Glutamatergic neuron (in vitro differentiated cells): ENCODE results near the gene ACBD4. TPM values are rescaled to one million over a fixed set of nuclear protein-coding genes. Genes with fewer than 3 reads are reported as not detected.

Source experiments
- DNase-seq: peaks from one replicate; pipeline ENCODE4 v3.0.0; 2022
- H3K27ac Mint-ChIP-seq: one replicate; pipeline ENCODE4 v1.8.0; 2020; ENCODE audit warnings: mild to moderate bottlenecking, mixed read lengths, inconsistent platforms; ENCODE audit not compliant: unreplicated experiment
- H3K27me3 Mint-ChIP-seq: one replicate; pipeline ENCODE4 v1.8.0; 2020; ENCODE audit warnings: mild to moderate bottlenecking, moderate library complexity, mixed read lengths, inconsistent platforms; ENCODE audit not compliant: unreplicated experiment
- H3K36me3 Mint-ChIP-seq: one replicate; pipeline ENCODE4 v1.8.0; 2020; ENCODE audit warnings: mild to moderate bottlenecking, mixed read lengths, inconsistent platforms; ENCODE audit not compliant: unreplicated experiment
- H3K4me1 Mint-ChIP-seq: one replicate; pipeline ENCODE4 v1.8.0; 2020; ENCODE audit warnings: mild to moderate bottlenecking, low read depth, mixed read lengths, inconsistent platforms; ENCODE audit not compliant: unreplicated experiment
- H3K4me3 Mint-ChIP-seq: one replicate; pipeline ENCODE4 v1.8.0; 2020; ENCODE audit warnings: mild to moderate bottlenecking, mixed read lengths, inconsistent platforms; ENCODE audit not compliant: unreplicated experiment
- H3K9me3 Mint-ChIP-seq: one replicate; pipeline ENCODE4 v1.8.0; 2020; ENCODE audit warnings: mild to moderate bottlenecking, moderate library complexity, mixed read lengths, inconsistent platforms; ENCODE audit not compliant: unreplicated experiment
- CTCF ChIP-seq: fragments of 200-600 bp; sonication (generic); IDR thresholded peaks from one replicate; pipeline ENCODE4 v1.5.0; 2021; ENCODE audit not compliant: partially characterized antibody, unreplicated experiment
- total RNA-seq: library from RNA; stranded (reverse); fragmentation: NEBNext Ultra II Directional; extraction: Animal tissue kit (Norgen Biotek cat#: 25700); gene quantifications from one replicate; pipeline ENCODE4 v1.2.1, GENCODE V29; 2021; ENCODE audit not compliant: unreplicated experiment

ACBD4 gene
- total RNA-seq, 1 donor from 2014 or later: 3.7 TPM

- Mint-ChIP-seq H3K27ac (peak within 1 kb of the TSS; percentile 97), H3K4me3 (peak within 1 kb of the TSS; percentile 94), H3K36me3 (no peaks in the 10 kb centered on the region), H3K9me3 (peaks cover 3% of the 10 kb centered on the region), H3K4me1 (no peaks in the 10 kb centered on the region), H3K27me3 (peaks cover 4% of the 10 kb centered on the region)
- TF ChIP-seq CTCF: no peak
- peak; percentile 97 for DNase-seq
Measured at GRCh38 chr17:45161288-45162024, 26.0 kb downstream of the ACBD4 start, which contains the start of gene HEXIM2. Gene HEXIM2, plus strand, starts transcription at chr17:45161875. Its CDS starts 919 bp downstream, at chr17:45162794.

- Mint-ChIP-seq H3K27ac (peak overlapping the region; percentile 97), H3K27me3 (peaks cover 4% of the 10 kb centered on the region), H3K36me3 (no peaks in the 10 kb centered on the region), H3K9me3 (peaks cover 3% of the 10 kb centered on the region), H3K4me1 (no peaks in the 10 kb centered on the region), H3K4me3 (peak overlapping the region; percentile 94)
- TF ChIP-seq CTCF: no peak
- DNase-seq: no peak
Measured at GRCh38 chr17:45162025-45162687, 26.7 kb downstream of the ACBD4 start.

- Mint-ChIP-seq H3K9me3 (peaks cover 3% of the 10 kb centered on the region), H3K4me1 (no peaks in the 10 kb centered on the region), H3K4me3 (no peak overlapping the region), H3K27ac (no peak overlapping the region), H3K27me3 (peaks cover 4% of the 10 kb centered on the region), H3K36me3 (no peaks in the 10 kb centered on the region)
- no peak for TF ChIP-seq CTCF
- no peak for DNase-seq
Measured at GRCh38 chr17:45164734-45165269, 29.3 kb downstream of the ACBD4 start.

- H3K27ac Mint-ChIP-seq: no peak overlapping the region
- H3K4me1 Mint-ChIP-seq: peaks cover 5% of the 10 kb centered on the region
- H3K27me3 Mint-ChIP-seq: no peaks in the 10 kb centered on the region
- H3K36me3 Mint-ChIP-seq: no peaks in the 10 kb centered on the region
- H3K9me3 Mint-ChIP-seq: no peaks in the 10 kb centered on the region
- TF ChIP-seq CTCF: no peak
- no peak for DNase-seq
- no peak overlapping the region for H3K4me3 Mint-ChIP-seq
Measured at GRCh38 chr17:45168991-45169752, 33.7 kb downstream of the ACBD4 start.
